Measurements from ENCODE around the gene GPR35. TPM values are rescaled to one million over a fixed set of nuclear protein-coding genes. Genes with fewer than 3 reads are reported as not detected.

Gene GPR35
- polyA plus RNA-seq, 3 donors, result 30.6 to 37.8 (median 36.3) TPM

GRCh38 chr2:240670950-240671349 is 45.7 kb downstream of the GPR35 start:
- Mint-ChIP-seq H3K27me3 (ENCODE audit: low read depth in 3 of 3) (peaks cover 52 to 72% (median 57%) of the 10 kb centered on the region in 3 donors), H3K4me1 (no peaks in the 10 kb centered on the region), H3K27ac (no peak overlapping the region), H3K36me3 (no peaks in the 10 kb centered on the region), H3K4me3 (no peak overlapping the region), H3K9me3 (peaks cover 0 to 3% (median 0%) of the 10 kb centered on the region in 7 donors)
- H3K79me2 ChIP-seq (ENCODE audit: insufficient read depth, low read length), result no peaks in the 10 kb centered on the region
- no peak overlapping the region for H3K4me3 ChIP-seq (replicated peaks in 1 of 3; ENCODE audit: low read depth in 2 of 3, low read length in 3 of 3)
- H2AFZ ChIP-seq (ENCODE audit: insufficient read depth, low read depth, low read length, poor library complexity, severe bottlenecking), result no peak overlapping the region
- no peak overlapping the region for H3K9ac ChIP-seq (ENCODE audit: insufficient read depth, low read length, poor library complexity, severe bottlenecking)
- H3K4me1 ChIP-seq (ENCODE audit: control insufficient read depth in 1 of 2, insufficient read depth in 2 of 2, low read length in 2 of 2), result no peaks in the 10 kb centered on the region
- WGBS (ENCODE audit: insufficient coverage), result 85% methylated on average over 4 of the region's 4 CpGs
- H3K36me3 ChIP-seq (replicated peaks in 1 of 2; ENCODE audit: control insufficient read depth in 1 of 2, insufficient read depth in 2 of 2, low read length in 2 of 2), result no peaks in the 10 kb centered on the region
- intact Hi-C loops (cut with micrococcal nuclease), result no loop called here
- H3K9me3 ChIP-seq (replicated peaks in 1 of 2; ENCODE audit: control insufficient read depth in 1 of 2, insufficient read depth in 1 of 2, low read length in 2 of 2), result no peaks in the 10 kb centered on the region
- H3K27me3 ChIP-seq (ENCODE audit: control insufficient read depth in 2 of 2, insufficient read depth in 2 of 2, low read length in 2 of 2), result peaks cover 25 to 47% of the 10 kb centered on the region in 2 donors
- no peaks in the 10 kb centered on the region for H4K20me1 ChIP-seq (ENCODE audit: insufficient read depth, low read length)
- no peak for DNase-seq
- no peak for TF ChIP-seq CTCF (IDR thresholded peaks at IDR 0.05)
- no peak overlapping the region for H3K4me2 ChIP-seq (replicated peaks; ENCODE audit: extremely low read depth, low read length, poor library complexity, severe bottlenecking)
- no peak overlapping the region for H3K27ac ChIP-seq (ENCODE audit: low read depth in 1 of 2, low read length in 2 of 2)

GRCh38 chr2:240672076-240672700 is 46.9 kb downstream of the GPR35 start:
- Histone ChIP-seq H4K20me1 (ENCODE audit: insufficient read depth, low read length) (no peaks in the 10 kb centered on the region), H3K4me2 (replicated peaks; ENCODE audit: extremely low read depth, low read length, poor library complexity, severe bottlenecking) (no peak overlapping the region), H3K27me3 (ENCODE audit: control insufficient read depth in 2 of 2, insufficient read depth in 2 of 2, low read length in 2 of 2) (peaks cover 18 to 35% of the 10 kb centered on the region in 2 donors), H3K9ac (ENCODE audit: insufficient read depth, low read length, poor library complexity, severe bottlenecking) (no peak overlapping the region), H2AFZ (ENCODE audit: insufficient read depth, low read depth, low read length, poor library complexity, severe bottlenecking) (no peak overlapping the region), H3K36me3 (replicated peaks in 1 of 2; ENCODE audit: control insufficient read depth in 1 of 2, insufficient read depth in 2 of 2, low read length in 2 of 2) (no peaks in the 10 kb centered on the region), H3K4me1 (ENCODE audit: control insufficient read depth in 1 of 2, insufficient read depth in 2 of 2, low read length in 2 of 2) (no peaks in the 10 kb centered on the region), H3K4me3 (replicated peaks in 1 of 3; ENCODE audit: low read depth in 2 of 3, low read length in 3 of 3) (no peak overlapping the region), H3K9me3 (replicated peaks in 1 of 2; ENCODE audit: control insufficient read depth in 1 of 2, insufficient read depth in 1 of 2, low read length in 2 of 2) (no peaks in the 10 kb centered on the region), H3K27ac (ENCODE audit: low read depth in 1 of 2, low read length in 2 of 2) (no peak overlapping the region), H3K79me2 (ENCODE audit: insufficient read depth, low read length) (no peaks in the 10 kb centered on the region)
- DNase-seq, result no peak
- no peak for TF ChIP-seq CTCF (IDR thresholded peaks at IDR 0.05)
- Mint-ChIP-seq H3K9me3 (peaks cover 0 to 2% (median 0%) of the 10 kb centered on the region in 7 donors), H3K4me3 (peak overlapping the region in 1 of 2 donors; percentile 62), H3K36me3 (no peaks in the 10 kb centered on the region), H3K4me1 (no peaks in the 10 kb centered on the region), H3K27me3 (ENCODE audit: low read depth in 3 of 3) (peaks cover 43 to 60% (median 52%) of the 10 kb centered on the region in 3 donors), H3K27ac (no peak overlapping the region)
- WGBS (ENCODE audit: insufficient coverage), result 44% methylated on average over 44 of the region's 46 CpGs
- intact Hi-C loops (cut with micrococcal nuclease), result no loop called here

Measured in CD14-positive monocyte (primary cell).